ENCODE results near the gene CTNNA1.
A peak's percentile ranks its signal among the peaks of the same experiment; 100 is the strongest.

CTNNA1 gene

DNA sequence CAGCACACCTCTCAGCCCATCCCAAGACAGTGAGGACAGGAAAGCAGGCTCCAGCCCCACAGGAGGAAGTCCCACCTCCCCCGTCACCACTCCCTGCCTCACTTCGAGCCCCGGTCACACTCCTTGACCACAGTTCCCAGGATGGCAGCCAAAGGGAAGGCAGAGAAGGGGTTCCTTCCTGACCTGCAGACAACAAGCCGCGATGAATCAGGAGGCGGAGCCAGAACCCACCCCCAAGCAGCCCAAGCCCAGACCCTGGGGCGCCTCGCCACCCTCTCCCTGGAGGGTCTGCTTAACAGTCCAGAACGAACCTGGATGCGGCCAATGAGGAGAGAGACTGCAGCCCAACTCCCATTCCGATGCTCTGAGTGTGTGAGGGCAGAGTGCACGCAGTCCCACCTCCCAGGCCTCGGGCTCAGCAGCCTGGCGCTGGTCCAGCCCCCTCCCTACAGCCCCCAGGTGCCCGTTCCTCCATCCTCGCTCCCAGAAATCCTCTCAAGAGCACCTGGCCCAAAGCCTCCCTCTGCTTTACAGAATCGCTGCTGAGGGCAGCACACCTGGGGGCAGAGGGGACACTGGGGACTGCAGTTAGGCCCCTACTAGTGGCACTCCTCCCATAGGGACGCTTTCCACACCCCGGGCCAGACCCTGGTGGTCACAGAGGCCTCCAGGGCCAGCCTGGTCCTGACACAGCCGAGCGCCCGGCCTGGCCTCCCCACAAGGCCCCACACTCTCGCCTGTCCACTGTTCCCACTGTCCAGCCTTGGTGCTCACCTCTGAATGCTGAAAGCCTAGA, 191.5 kb downstream of the CTNNA1 start:
- H3K9me3 ChIP-seq, result no peaks in the 10 kb centered on the region
- H3K27me3 ChIP-seq, result no peaks in the 10 kb centered on the region
- peaks cover 42% of the 10 kb centered on the region for H3K4me1 ChIP-seq
- no peaks in the 10 kb centered on the region; the same call in 1 of the 2 replicates for H3K36me3 ChIP-seq
- no peak for DNase-seq
- TF ChIP-seq, protein P1, sequence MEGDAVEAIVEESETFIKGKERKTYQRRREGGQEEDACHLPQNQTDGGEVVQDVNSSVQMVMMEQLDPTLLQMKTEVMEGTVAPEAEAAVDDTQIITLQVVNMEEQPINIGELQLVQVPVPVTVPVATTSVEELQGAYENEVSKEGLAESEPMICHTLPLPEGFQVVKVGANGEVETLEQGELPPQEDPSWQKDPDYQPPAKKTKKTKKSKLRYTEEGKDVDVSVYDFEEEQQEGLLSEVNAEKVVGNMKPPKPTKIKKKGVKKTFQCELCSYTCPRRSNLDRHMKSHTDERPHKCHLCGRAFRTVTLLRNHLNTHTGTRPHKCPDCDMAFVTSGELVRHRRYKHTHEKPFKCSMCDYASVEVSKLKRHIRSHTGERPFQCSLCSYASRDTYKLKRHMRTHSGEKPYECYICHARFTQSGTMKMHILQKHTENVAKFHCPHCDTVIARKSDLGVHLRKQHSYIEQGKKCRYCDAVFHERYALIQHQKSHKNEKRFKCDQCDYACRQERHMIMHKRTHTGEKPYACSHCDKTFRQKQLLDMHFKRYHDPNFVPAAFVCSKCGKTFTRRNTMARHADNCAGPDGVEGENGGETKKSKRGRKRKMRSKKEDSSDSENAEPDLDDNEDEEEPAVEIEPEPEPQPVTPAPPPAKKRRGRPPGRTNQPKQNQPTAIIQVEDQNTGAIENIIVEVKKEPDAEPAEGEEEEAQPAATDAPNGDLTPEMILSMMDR (IDR thresholded peaks at IDR 0.05; ENCODE audit: low read depth, low read length), result no peak
- no peak overlapping the region for H3K4me3 ChIP-seq (ENCODE audit: low read depth, low read length)

DNA sequence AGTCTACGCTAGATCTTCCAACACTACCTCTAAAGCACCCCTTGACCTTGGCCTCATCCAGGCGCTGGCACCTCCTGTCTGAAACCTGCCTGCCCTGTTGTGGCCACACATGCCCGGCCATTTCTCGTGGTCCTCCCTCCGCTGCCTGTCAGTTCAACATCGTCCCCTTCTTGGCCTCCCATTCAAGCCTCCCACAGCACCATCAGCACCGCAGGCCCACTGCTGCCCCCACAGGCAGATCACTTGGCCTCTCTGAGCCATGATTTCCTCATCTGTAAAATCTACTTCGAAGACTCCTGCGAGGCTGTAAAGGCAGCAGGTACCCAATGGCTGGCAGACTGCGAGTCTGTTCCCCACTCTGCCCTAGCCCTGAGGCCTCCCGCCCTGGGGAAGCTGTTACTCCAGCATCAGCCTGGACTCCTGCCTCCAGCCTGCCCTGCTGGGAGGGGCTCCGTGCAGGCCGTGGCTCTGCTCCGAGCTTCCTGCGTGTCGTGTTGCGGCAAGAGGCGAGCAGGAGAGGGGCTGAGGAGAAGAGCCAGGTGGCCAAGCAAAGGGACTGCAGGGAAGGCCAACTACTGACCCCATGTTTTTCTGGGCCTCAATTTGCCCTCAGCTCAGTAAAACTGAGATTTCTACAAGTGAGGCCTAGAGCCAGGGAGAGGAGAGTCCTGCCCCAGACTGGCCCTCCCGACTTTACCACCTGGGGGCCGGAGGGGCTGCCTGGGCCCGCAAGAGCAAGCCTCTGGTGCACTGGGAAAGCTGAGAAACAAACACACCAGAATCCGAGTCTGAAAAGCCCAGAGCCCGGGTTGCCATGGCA, 192.4 kb downstream of the CTNNA1 start:
- Histone ChIP-seq H3K36me3 (no peaks in the 10 kb centered on the region; the same call in 1 of the 2 replicates), H3K27me3 (no peaks in the 10 kb centered on the region), H3K4me3 (ENCODE audit: low read depth, low read length) (no peak overlapping the region), H3K9me3 (no peaks in the 10 kb centered on the region), H3K4me1 (peaks cover 51% of the 10 kb centered on the region)
- TF ChIP-seq, protein P1 (IDR thresholded peaks at IDR 0.05; ENCODE audit: low read depth, low read length), result peak; percentile 27; the same call in 1 of the 2 replicates
- peak; percentile 64 for DNase-seq

DNA sequence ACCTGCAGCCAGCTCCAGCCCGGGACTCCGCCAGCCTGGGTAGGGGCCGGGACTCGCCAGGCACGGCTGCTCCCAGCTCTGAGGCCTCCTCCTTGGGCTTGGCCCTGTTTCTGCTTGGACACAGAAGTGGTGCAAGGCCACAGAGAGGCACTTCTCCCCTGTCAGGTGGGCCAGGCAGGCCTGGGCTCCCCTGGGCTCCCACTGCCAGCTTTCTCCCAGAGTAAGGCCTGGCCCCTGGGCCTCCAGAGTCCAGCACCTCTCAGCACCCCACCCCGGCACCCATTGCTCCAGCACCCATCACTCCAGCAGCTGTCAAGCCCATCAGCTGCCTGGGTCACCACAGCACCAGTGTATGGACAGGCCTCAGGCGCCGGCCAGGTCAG, 193.0 kb downstream of the CTNNA1 start:
- no peaks in the 10 kb centered on the region for H3K9me3 ChIP-seq
- TF ChIP-seq, protein P1 (IDR thresholded peaks at IDR 0.05; ENCODE audit: low read depth, low read length), result no peak
- H3K4me3 ChIP-seq (ENCODE audit: low read depth, low read length), result no peak overlapping the region
- H3K4me1 ChIP-seq, result peaks cover 57% of the 10 kb centered on the region
- no peaks in the 10 kb centered on the region for H3K27me3 ChIP-seq
- H3K36me3 ChIP-seq, result no peaks in the 10 kb centered on the region; the same call in 1 of the 2 replicates
- DNase-seq, result peak; percentile 92

DNA sequence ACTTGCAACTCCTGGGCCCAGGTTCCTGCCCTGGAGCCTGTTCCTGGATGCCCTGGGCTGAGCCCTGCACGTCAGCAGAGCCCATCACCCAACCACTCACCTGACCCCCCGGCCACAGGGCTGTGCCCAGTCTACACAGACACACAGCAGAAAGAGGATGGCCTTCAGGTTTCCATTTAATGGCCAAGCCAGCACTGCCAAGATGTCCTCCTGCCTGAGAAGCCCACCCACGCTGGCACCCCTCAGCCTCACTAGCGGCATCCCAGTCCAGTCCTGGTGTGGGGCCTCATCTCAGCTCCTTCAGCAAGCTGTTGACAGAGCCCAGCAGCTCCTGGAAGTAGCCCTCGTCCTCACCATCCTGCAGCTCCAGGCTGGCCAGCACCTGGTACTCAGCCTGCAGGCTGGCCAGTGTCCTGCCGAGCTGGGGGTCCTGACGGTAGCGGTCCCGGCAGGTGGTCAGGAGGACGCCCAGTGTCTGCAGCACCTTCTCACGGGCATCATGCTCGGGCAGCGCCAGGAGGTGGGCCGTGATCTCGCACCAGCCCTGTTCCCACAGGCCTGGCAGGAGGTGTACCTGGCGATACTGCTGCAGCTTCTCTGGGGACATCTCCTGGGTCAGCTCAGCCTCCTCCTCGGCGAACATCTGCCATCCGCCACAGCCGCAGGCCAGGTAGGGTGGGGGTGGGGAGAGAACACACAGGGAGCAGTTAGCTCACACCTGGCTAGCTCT, 193.8 kb downstream of the CTNNA1 start:
- TF ChIP-seq, protein P1 (IDR thresholded peaks at IDR 0.05; ENCODE audit: low read depth, low read length), result no peak
- H3K9me3 ChIP-seq, result no peaks in the 10 kb centered on the region

DNA sequence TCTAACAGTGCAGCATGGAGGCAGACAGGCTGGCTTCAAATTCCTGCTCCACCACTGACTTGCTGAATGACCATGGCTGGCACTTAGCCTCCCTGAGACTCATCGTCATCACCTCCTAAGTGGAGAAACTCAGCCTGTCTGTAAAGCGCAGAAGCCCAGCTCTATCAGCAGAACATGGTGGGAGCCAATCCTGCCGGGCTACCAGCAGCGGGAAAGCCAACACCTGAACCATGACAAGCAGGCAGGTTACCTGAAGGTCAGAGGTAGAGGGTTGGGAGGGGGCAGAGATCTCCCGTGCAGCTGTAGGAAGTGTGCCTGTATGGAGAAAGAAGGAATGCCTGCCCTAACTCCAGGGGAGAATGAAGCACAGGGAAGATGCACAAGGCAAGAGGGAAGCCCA, 194.6 kb downstream of the CTNNA1 start:
- no peak for DNase-seq
- peaks cover 72% of the 10 kb centered on the region for H3K4me1 ChIP-seq
- H3K27me3 ChIP-seq, result no peaks in the 10 kb centered on the region
- no peak overlapping the region for H3K4me3 ChIP-seq (ENCODE audit: low read depth, low read length)
- TF ChIP-seq, protein P1 (IDR thresholded peaks at IDR 0.05; ENCODE audit: low read depth, low read length), result no peak
- no peaks in the 10 kb centered on the region; the same call in 1 of the 2 replicates for H3K36me3 ChIP-seq
- no peaks in the 10 kb centered on the region for H3K9me3 ChIP-seq

More for the DNA sequence above, 193.8 kb downstream of the CTNNA1 start:
- Histone ChIP-seq H3K4me1 (peaks cover 64% of the 10 kb centered on the region), H3K27me3 (no peaks in the 10 kb centered on the region), H3K4me3 (ENCODE audit: low read depth, low read length) (no peak overlapping the region), H3K36me3 (no peaks in the 10 kb centered on the region; the same call in 1 of the 2 replicates)
- no peak for DNase-seq

Measured in BE2C (cell line).